GM15510 (cell line): ENCODE data around the gene PSMG1.

ENCODE experiments used
- POLR2A ChIP-seq: IDR thresholded peaks from 3 replicates; pipeline ENCODE4 v1.6.1; 2011; ENCODE audit warnings: borderline replicate concordance; ENCODE audit not compliant: insufficient read length; ENCODE audit errors: extremely low read depth

PSMG1 gene

GRCh38 chr21:39152271-39152670 is 31.0 kb downstream of the PSMG1 start:
- no peak for TF ChIP-seq POLR2A

- no peak for TF ChIP-seq POLR2A
These were observed 32.4 kb downstream of the PSMG1 start for GRCh38 chr21:39150877-39151276.

GRCh38 chr21:39150316-39150715 is 32.9 kb downstream of the PSMG1 start:
- no peak for TF ChIP-seq POLR2A

- TF ChIP-seq POLR2A: no peak
These were observed 33.4 kb downstream of the PSMG1 start for GRCh38 chr21:39149882-39150281.

- no peak for TF ChIP-seq POLR2A
These were observed 34.3 kb downstream of the PSMG1 start for GRCh38 chr21:39148975-39149374.

- no peak for TF ChIP-seq POLR2A
These were observed 39.1 kb downstream of the PSMG1 start for GRCh38 chr21:39144191-39144590.

- no peak for TF ChIP-seq POLR2A
These were observed 40.3 kb downstream of the PSMG1 start for GRCh38 chr21:39142972-39143371.

- no peak for TF ChIP-seq POLR2A
These were observed 41.7 kb downstream of the PSMG1 start for GRCh38 chr21:39141502-39141901.

- no peak for TF ChIP-seq POLR2A
These were observed 45.7 kb downstream of the PSMG1 start for GRCh38 chr21:39137248-39138178.

GRCh38 chr21:39136711-39137110 is 46.5 kb downstream of the PSMG1 start:
- no peak for TF ChIP-seq POLR2A

GRCh38 chr21:39134288-39134810 is 48.9 kb downstream of the PSMG1 start:
- no peak for TF ChIP-seq POLR2A

GRCh38 chr21:39132248-39132647 is 51.0 kb downstream of the PSMG1 start:
- no peak for TF ChIP-seq POLR2A

GRCh38 chr21:39131791-39132190 is 51.5 kb downstream of the PSMG1 start:
- TF ChIP-seq POLR2A: no peak

- no peak for TF ChIP-seq POLR2A
These were observed 55.7 kb downstream of the PSMG1 start for GRCh38 chr21:39127506-39127905.

- no peak for TF ChIP-seq POLR2A
These were observed 56.8 kb downstream of the PSMG1 start for GRCh38 chr21:39126486-39126806.
